Fibroblast of skin of scalp (primary cell): Measurements from ENCODE around the gene GZMA. TPM values are rescaled to one million over a fixed set of nuclear protein-coding genes. Genes with fewer than 3 reads are reported as not detected.
"Not testable (repeated sequence)": the region's sequence is repeated elsewhere in the genome, so short reads cannot be mapped to it uniquely, and the experiment has no call there.

Experiments used
- DNase-seq: peaks from one replicate; pipeline ENCODE4 v3.0.0-alpha.2; 2013
- polyA plus RNA-seq, 2 experiments: library from polyadenylated mRNA; unstranded; fragments of 120-200 nt; gene quantifications; one replicate each; pipeline ENCODE4 v1.2.1, GENCODE V29; 2013; ENCODE audit not compliant: insufficient read length in 2 of 2

The GZMA gene
- not detected for polyA plus RNA-seq (2013, experiment 1 of 2; ENCODE audit: insufficient read length)
- not detected for polyA plus RNA-seq (2013, experiment 2 of 2; ENCODE audit: insufficient read length)

DNA sequence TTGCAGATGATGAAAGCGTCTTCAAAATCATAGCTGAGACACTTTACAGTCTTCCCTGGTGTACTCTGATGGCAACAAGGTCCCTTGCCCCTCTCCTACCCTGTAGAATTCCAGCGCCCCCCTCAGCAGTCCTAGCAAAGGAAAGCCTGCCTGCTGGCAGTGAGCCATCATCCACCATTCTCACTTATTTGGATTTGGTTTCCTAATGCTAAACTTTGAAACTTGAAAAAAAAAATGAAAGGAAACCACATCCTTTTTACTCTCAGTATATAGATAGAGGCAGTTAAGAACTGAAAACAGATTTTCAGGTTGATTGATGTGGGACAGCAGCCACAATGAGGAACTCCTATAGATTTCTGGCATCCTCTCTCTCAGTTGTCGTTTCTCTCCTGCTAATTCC is at the start of gene GZMA:
GZMA (plus strand) TSS at position 299 of the 400 bp plus-strand sequence; CDS start at position 336, 37 bp downstream.
- no peak for DNase-seq

- no peak for DNase-seq
These were observed 47.3 kb upstream of the GZMA start for GRCh38 chr5:55055183-55055582.

DNA sequence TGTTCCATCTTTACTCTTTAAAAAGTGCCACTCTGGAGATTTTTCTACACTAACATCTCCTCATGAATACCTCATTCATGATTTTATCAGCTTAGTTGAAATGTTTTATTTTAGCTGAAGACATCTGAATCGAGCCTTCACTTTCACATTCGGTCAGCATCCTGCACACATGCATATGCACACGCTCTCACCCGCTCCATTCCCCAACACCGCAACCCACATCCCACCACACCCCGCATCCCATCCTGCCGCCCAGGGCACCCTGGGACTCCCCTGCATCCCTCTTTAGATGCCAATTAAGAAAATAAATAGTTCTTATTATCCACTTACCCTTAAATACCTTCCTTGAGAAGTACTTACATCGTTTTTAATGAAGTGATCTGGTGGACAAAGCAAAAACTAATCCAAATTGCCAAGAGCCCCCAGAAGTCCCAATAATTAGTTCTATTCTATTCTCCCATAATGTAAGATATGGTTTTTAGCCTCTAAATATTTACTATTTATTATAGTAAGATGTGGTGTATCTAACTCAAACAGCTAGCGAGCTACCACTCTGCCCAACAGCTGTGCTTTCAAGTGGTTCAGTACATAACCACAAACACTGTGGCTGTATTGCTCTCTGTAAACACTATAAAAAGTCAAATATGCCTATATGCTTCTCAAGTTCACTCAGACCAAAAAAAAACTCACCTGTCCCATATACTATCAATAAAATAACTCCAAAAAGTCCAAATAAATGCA is 40.2 kb upstream of the GZMA start:
- no peak for DNase-seq

DNA sequence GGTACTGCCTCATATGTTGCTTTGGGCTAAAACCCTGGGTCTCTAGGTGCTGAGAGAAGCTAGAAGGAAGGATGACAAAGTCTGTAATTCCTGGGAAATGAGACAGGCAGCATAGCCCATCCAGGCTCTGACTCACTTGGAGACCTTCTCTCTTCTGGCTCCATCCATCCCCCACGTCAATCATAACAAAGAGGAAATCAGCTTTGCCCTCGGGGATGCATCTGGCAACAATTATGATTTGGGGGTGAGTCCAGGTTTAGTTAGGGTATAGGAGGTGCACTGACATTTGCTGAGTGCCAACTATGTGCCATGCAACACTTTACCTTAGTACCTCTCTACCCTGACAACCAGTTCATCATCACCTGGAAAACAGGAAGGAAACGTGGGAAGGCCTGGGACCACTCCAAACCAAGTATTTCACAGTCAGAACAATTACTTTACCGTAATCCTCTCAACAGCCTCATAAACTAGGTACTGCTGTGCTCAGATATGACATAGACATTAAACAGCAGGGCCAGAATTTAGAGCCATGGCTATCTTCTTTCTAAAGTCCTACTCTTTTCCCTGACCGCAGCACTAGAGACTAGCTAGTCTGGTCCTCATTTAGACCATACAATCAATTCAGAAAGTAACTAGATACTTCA is 39.1 kb upstream of the GZMA start:
- DNase-seq = peak; percentile 55

GRCh38 chr5:55063899-55064298 is 38.5 kb upstream of the GZMA start:
- DNase-seq = peak; percentile 52

- DNase-seq = no peak
These were observed 37.9 kb upstream of the GZMA start for GRCh38 chr5:55064523-55064922.

- no peak for DNase-seq
These were observed 36.2 kb upstream of the GZMA start for GRCh38 chr5:55066277-55066676.

- no peak for DNase-seq
These were observed 31.5 kb upstream of the GZMA start for GRCh38 chr5:55070968-55071367.

DNA sequence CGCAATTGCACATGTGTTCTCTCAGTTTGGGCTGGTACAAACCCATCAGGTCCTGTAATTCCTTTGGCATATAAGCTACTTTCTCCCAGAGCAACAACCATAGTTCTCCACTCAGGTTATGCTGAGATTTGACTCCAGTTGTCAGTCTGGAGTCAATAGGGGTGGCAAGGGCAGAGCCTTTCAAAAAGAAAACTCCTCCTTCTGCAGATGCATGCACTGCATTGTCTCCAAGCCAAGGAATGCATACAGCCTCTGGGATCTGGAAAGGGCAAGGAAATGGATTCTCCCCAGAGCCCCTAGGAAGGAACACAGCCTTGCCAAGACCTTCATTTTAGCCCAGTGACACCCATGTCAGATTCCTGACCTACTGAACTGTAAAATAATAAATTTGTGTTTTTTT is 31.0 kb upstream of the GZMA start:
- no peak for DNase-seq

DNA sequence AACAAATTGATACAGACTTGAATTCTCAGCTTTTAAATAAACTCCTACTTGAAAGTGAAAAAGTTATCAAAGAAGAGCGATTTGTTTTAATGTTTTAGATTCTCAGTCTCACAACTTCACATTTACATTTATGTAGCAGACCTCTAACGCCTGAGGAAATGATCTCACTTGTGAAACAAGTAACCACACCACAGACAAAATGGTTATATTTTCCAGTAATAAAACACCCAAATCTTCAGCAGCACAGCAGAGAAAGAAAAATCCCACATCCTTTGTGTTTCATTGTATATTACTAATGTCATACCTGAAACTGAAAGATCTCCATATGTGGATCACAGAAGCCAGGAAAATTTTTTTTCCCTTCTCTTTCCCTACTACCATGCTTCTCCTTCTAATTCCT is 29.8 kb upstream of the GZMA start:
- DNase-seq = no peak

DNA sequence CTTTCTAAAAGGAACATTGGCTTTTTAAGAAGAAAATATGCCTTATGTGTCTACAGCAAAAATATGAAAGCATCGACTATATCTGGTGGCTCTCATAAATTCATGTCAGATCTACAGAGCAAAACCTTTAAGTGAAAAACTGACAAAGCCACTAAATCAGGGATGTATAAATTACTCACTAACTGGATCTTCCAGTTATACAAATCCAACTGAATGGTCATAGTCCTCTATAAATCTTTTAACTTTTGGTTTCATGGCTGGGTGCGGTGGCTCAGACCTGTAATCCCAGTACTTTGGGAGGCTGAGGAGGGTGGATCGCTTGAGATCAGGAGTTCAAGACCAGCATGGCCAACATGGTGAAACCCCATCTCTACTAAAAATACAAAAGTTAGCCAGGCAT is 29.2 kb upstream of the GZMA start:
- DNase-seq = no peak

DNA sequence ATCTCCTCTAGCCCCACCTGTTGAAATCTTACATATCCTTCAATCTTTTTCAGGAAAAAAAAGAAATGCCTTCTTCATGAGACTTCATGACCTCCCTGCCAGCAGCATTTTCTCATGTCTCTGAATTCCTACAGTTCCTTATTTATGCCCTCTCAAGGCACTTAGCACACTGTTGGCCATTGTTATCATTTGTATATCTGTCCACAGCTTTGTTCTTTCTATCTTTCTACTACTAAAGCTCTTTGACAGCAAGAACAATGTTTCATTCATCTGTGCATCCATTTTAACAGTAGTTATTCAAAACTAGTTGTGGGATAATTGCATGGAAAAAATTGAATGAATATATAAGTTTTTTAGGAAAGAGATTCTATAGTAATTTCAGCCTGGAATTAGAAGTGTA is 20.9 kb upstream of the GZMA start:
- no peak for DNase-seq

DNA sequence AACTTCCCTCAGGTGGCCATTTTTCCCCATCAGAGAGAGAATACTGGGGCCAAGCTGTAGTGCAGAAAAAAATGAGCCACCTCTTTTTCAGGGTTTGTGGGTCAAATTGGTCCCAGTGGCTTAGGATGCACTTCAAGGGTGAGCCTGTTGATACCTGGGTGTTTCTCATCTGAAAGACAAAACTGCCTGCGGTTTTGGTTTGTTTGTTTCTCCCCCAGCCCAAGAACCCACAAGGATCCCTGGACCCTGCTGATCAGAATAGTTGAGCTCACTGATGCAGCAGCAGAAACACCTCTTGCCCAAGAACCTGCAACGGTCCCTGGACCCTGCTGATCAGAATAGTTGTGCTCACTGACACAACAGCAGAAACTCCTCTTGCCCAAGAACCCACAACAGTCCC is 13.1 kb upstream of the GZMA start:
- DNase-seq = not testable (repeated sequence)

- DNase-seq = not testable (repeated sequence)
These were observed 11.4 kb upstream of the GZMA start for GRCh38 chr5:55091011-55091410.

DNA sequence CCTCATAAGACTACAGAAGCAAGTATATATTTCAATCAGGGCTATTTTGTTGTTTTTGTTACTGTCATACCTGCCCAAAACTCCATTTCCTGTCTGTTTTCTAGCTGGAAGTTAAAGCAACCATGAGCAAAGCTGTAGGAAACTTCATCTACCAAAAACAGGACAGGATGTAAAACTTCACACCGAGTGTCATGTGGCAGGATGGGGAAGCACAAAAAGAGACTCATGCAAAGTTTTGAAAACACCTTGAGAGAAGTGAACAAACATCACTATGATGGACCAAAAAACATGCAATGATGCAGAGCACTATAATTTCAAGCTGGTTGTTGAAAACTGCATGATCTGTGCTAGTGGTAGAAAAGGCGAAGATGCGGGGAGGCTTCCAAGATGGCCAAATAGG is 6.3 kb upstream of the GZMA start:
- DNase-seq = no peak

DNA sequence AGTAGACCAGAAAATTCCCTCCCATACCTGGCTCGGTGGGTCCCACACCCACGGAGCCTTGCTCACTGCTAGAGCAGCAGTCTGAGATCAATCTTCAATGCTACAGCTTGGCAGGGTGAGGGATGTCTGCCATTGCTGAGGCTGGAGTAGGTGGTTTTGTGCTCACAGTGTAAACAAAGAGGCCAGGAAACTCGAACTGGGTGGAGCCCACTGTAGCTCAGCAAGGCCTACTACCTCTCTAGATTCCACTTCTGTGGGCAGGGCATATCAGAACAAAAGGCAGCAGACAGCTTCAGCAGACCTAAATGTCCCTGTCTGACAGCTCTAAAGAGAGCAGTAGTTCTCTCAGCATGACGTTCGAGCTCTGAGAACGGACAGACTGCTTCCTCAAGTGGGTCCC is 5.6 kb upstream of the GZMA start:
- DNase-seq = no peak

DNA sequence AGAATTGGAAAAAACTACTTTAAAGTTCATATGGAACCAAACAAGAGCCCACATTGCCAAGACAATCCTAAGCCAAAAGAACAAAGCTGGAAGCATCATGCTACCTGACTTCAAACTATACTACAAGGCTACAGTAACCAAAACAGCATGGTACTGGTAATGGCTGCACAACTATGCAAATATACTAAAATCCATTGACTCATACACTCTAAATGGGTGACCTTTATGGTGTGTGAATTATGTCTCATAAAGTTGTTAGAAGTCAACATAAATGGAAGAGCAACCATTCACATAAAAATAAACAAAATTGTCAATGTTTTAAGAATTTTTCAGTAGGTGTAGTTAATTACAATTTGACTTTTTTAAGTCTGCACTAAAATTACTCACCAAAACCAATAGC is 1.3 kb upstream of the GZMA start:
- DNase-seq = not testable (repeated sequence)

DNA sequence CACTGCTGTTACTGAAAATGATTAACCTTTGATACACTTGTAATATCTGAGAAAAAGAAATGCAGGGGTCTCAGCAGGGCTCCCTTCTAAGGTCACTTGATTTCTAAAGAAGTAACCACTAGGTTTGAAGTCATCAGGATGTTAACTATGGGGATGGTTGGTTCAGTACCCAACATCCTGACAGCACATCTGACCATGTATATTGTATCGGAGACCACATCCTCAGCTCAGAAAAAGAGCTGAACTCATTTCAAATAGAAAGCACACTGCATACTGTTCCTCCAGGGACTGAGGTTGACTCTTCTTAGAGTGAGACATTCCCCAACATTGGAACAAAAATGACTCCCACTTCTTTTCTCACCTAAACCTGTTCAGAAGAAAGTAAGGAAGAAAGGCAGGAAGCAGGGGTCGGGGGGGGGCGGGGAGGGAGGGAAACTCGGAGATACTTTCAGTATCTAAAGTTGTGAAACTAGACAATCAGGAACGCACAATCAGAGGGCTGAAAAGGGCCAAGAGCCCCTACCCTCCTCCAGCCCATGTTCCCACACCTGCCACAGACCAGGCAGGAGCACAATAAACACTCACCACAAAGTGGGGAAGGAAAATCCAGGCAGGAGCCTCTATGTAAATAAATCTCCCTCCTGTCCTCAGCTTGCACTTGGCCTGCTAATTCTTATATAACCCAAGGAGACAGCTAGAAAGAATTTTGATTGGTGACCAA is 730 bp upstream of the GZMA start:
- DNase-seq = no peak

DNA sequence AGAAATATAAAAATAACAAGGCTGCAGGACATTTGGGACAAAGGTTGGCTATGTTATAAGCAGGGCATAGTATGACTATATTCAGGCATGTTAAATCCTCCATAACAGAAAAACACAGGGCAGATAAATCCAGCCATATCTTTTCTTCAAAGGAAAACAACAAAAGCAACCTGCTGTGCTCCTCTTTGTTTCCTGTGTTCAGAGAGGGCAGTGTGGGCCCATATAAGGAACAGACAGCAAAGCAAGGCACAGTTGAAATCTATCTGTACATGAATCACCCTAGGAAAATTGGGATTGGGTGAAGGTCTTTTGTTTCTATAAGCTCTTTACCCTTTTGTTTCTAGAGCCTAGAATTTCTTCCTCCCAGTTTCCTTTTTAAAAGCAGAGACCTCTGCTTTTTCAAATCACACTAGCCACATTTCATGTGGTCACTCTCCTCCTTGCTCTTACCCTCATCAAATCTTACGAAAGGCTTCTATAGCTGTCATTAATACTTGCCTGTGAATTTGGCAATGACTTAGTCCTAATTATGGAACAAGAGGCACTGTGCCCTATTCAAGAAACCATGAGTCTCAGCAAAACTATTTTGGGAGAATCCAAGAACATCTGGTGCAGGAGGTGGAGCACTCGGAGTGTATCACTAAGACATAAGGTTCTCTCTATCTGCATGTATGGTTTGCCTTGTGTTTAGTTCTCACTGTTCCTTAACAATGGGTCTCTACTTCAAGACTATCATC is 1.8 kb downstream of the GZMA start:
- no peak for DNase-seq

DNA sequence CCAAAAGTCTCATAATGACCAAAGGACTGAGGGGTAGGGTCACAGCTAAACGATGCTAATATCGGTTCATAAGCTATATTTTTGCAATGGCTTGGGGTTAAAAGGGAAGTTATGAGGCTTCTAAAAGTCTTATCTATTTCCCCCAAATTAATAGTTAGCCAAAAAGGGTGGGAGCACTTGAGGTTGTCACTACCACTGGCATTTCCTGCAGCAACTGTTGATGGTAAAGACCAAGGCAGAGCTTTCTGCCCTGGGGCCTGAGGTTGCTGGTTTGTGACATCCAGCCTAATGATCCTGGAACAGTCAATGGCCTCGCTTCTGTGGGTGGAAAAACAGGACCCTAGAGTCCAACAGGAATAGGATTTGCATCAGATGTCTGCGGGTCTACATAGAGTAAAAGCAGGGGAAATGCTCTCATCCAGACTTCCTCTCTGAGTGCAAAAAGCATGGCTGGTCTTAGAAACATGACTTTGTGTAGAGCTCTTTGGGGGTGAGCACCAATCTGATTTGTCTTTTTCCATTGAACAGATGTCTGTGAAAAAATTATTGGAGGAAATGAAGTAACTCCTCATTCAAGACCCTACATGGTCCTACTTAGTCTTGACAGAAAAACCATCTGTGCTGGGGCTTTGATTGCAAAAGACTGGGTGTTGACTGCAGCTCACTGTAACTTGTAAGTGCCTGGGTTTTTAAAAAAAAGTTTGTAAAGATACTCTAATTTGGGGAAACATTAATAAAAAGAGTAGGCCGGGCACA is 2.7 kb downstream of the GZMA start:
- no peak for DNase-seq

GRCh38 chr5:55105976-55106375 is 3.5 kb downstream of the GZMA start:
- not testable (repeated sequence) for DNase-seq

- peak; percentile 41 for DNase-seq
These were observed 6.2 kb downstream of the GZMA start for GRCh38 chr5:55108661-55109060.
